ENCODE measurements around the gene USP34. TPM values are rescaled to one million over a fixed set of nuclear protein-coding genes. Genes with fewer than 3 reads are reported as not detected.

USP34 gene
- polyA plus RNA-seq, 2 donors, result 32.2 to 40.4 TPM

- Histone ChIP-seq H3K36me3 (ENCODE audit: control insufficient read depth in 2 of 2, insufficient read depth in 2 of 2, low read length in 1 of 2) (no peaks in the 10 kb centered on the region), H3K4me1 (ENCODE audit: control insufficient read depth in 2 of 2, insufficient read depth in 2 of 2, low read length in 1 of 2) (peaks cover 4 to 10% of the 10 kb centered on the region in 2 donors), H3K9me3 (ENCODE audit: control insufficient read depth in 2 of 2, insufficient read depth in 1 of 2, low read depth in 1 of 2, low read length in 1 of 2) (no peaks in the 10 kb centered on the region), H3K27me3 (ENCODE audit: control insufficient read depth in 1 of 2, insufficient read depth in 2 of 2, low read length in 2 of 2) (no peaks in the 10 kb centered on the region), H3K4me3 (ENCODE audit: low read depth in 1 of 2, low read length in 2 of 2) (no peak overlapping the region), H3K27ac (ENCODE audit: low read depth in 2 of 2, low read length in 1 of 2) (no peak overlapping the region)
- WGBS, 2 donors, result 95 to 98% methylated on average over 1 of the region's 1 CpG
These were observed 37.3 kb downstream of the USP34 start for GRCh38 chr2:61433606-61434005.

GRCh38 chr2:61432990-61433389 is 37.9 kb downstream of the USP34 start:
- peaks cover 4 to 10% of the 10 kb centered on the region in 2 donors for H3K4me1 ChIP-seq (ENCODE audit: control insufficient read depth in 2 of 2, insufficient read depth in 2 of 2, low read length in 1 of 2)
- H3K27me3 ChIP-seq (ENCODE audit: control insufficient read depth in 1 of 2, insufficient read depth in 2 of 2, low read length in 2 of 2), result no peaks in the 10 kb centered on the region
- no peak overlapping the region for H3K4me3 ChIP-seq (ENCODE audit: low read depth in 1 of 2, low read length in 2 of 2)
- no peaks in the 10 kb centered on the region for H3K9me3 ChIP-seq (ENCODE audit: control insufficient read depth in 2 of 2, insufficient read depth in 1 of 2, low read depth in 1 of 2, low read length in 1 of 2)
- WGBS, 2 donors, result 93 to 97% methylated on average over 3 of the region's 3 CpGs
- H3K36me3 ChIP-seq (ENCODE audit: control insufficient read depth in 2 of 2, insufficient read depth in 2 of 2, low read length in 1 of 2), result no peaks in the 10 kb centered on the region
- no peak overlapping the region for H3K27ac ChIP-seq (ENCODE audit: low read depth in 2 of 2, low read length in 1 of 2)

GRCh38 chr2:61431345-61431744 is 39.5 kb downstream of the USP34 start:
- Histone ChIP-seq H3K27ac (ENCODE audit: low read depth in 2 of 2, low read length in 1 of 2) (no peak overlapping the region), H3K9me3 (ENCODE audit: control insufficient read depth in 2 of 2, insufficient read depth in 1 of 2, low read depth in 1 of 2, low read length in 1 of 2) (no peaks in the 10 kb centered on the region), H3K27me3 (ENCODE audit: control insufficient read depth in 1 of 2, insufficient read depth in 2 of 2, low read length in 2 of 2) (no peaks in the 10 kb centered on the region), H3K36me3 (ENCODE audit: control insufficient read depth in 2 of 2, insufficient read depth in 2 of 2, low read length in 1 of 2) (no peaks in the 10 kb centered on the region), H3K4me3 (ENCODE audit: low read depth in 1 of 2, low read length in 2 of 2) (no peak overlapping the region), H3K4me1 (ENCODE audit: control insufficient read depth in 2 of 2, insufficient read depth in 2 of 2, low read length in 1 of 2) (peaks cover 4 to 12% of the 10 kb centered on the region in 2 donors)
- WGBS, 2 donors, result 96 to 98% methylated on average over 5 of the region's 5 CpGs

GRCh38 chr2:61426267-61426897 is 44.5 kb downstream of the USP34 start:
- no peaks in the 10 kb centered on the region for H3K36me3 ChIP-seq (ENCODE audit: control insufficient read depth in 2 of 2, insufficient read depth in 2 of 2, low read length in 1 of 2)
- H3K27ac ChIP-seq (ENCODE audit: low read depth in 2 of 2, low read length in 1 of 2), result no peak overlapping the region
- WGBS, 2 donors, result 72 to 74% methylated on average over 6 of the region's 6 CpGs
- H3K4me3 ChIP-seq (ENCODE audit: low read depth in 1 of 2, low read length in 2 of 2), result no peak overlapping the region
- H3K4me1 ChIP-seq (ENCODE audit: control insufficient read depth in 2 of 2, insufficient read depth in 2 of 2, low read length in 1 of 2), result peaks cover 0 to 10% of the 10 kb centered on the region in 2 donors
- H3K27me3 ChIP-seq (ENCODE audit: control insufficient read depth in 1 of 2, insufficient read depth in 2 of 2, low read length in 2 of 2), result no peaks in the 10 kb centered on the region
- H3K9me3 ChIP-seq (ENCODE audit: control insufficient read depth in 2 of 2, insufficient read depth in 1 of 2, low read depth in 1 of 2, low read length in 1 of 2), result no peaks in the 10 kb centered on the region

- Histone ChIP-seq H3K9me3 (ENCODE audit: control insufficient read depth in 2 of 2, insufficient read depth in 1 of 2, low read depth in 1 of 2, low read length in 1 of 2) (no peaks in the 10 kb centered on the region), H3K4me3 (ENCODE audit: low read depth in 1 of 2, low read length in 2 of 2) (no peak overlapping the region), H3K36me3 (ENCODE audit: control insufficient read depth in 2 of 2, insufficient read depth in 2 of 2, low read length in 1 of 2) (no peaks in the 10 kb centered on the region), H3K27me3 (ENCODE audit: control insufficient read depth in 1 of 2, insufficient read depth in 2 of 2, low read length in 2 of 2) (no peaks in the 10 kb centered on the region), H3K4me1 (ENCODE audit: control insufficient read depth in 2 of 2, insufficient read depth in 2 of 2, low read length in 1 of 2) (peaks cover 0 to 10% of the 10 kb centered on the region in 2 donors), H3K27ac (ENCODE audit: low read depth in 2 of 2, low read length in 1 of 2) (no peak overlapping the region)
- 88 to 89% methylated on average over 6 of the region's 6 CpGs for WGBS, 2 donors
These were observed 45.2 kb downstream of the USP34 start for GRCh38 chr2:61425605-61426155.

GRCh38 chr2:61423714-61424113 is 47.2 kb downstream of the USP34 start:
- H3K4me3 ChIP-seq (ENCODE audit: low read depth in 1 of 2, low read length in 2 of 2), result no peak overlapping the region
- H3K27ac ChIP-seq (ENCODE audit: low read depth in 2 of 2, low read length in 1 of 2), result no peak overlapping the region
- no peaks in the 10 kb centered on the region for H3K27me3 ChIP-seq (ENCODE audit: control insufficient read depth in 1 of 2, insufficient read depth in 2 of 2, low read length in 2 of 2)
- no peaks in the 10 kb centered on the region for H3K36me3 ChIP-seq (ENCODE audit: control insufficient read depth in 2 of 2, insufficient read depth in 2 of 2, low read length in 1 of 2)
- 45 to 47% methylated on average over 3 of the region's 3 CpGs for WGBS, 2 donors
- H3K9me3 ChIP-seq (ENCODE audit: control insufficient read depth in 2 of 2, insufficient read depth in 1 of 2, low read depth in 1 of 2, low read length in 1 of 2), result no peaks in the 10 kb centered on the region
- peaks cover 0 to 10% of the 10 kb centered on the region in 2 donors for H3K4me1 ChIP-seq (ENCODE audit: control insufficient read depth in 2 of 2, insufficient read depth in 2 of 2, low read length in 1 of 2)

GRCh38 chr2:61421611-61422010 is 49.3 kb downstream of the USP34 start:
- Histone ChIP-seq H3K9me3 (ENCODE audit: control insufficient read depth in 2 of 2, insufficient read depth in 1 of 2, low read depth in 1 of 2, low read length in 1 of 2) (no peaks in the 10 kb centered on the region), H3K4me1 (ENCODE audit: control insufficient read depth in 2 of 2, insufficient read depth in 2 of 2, low read length in 1 of 2) (peaks cover 0 to 10% of the 10 kb centered on the region in 2 donors), H3K4me3 (ENCODE audit: low read depth in 1 of 2, low read length in 2 of 2) (no peak overlapping the region), H3K36me3 (ENCODE audit: control insufficient read depth in 2 of 2, insufficient read depth in 2 of 2, low read length in 1 of 2) (no peaks in the 10 kb centered on the region), H3K27me3 (ENCODE audit: control insufficient read depth in 1 of 2, insufficient read depth in 2 of 2, low read length in 2 of 2) (no peaks in the 10 kb centered on the region), H3K27ac (ENCODE audit: low read depth in 2 of 2, low read length in 1 of 2) (no peak overlapping the region)
- 89 to 91% methylated on average over 9 of the region's 9 CpGs for WGBS, 2 donors

- no peaks in the 10 kb centered on the region for H3K36me3 ChIP-seq (ENCODE audit: control insufficient read depth in 2 of 2, insufficient read depth in 2 of 2, low read length in 1 of 2)
- no peak overlapping the region for H3K4me3 ChIP-seq (ENCODE audit: low read depth in 1 of 2, low read length in 2 of 2)
- no peaks in the 10 kb centered on the region for H3K27me3 ChIP-seq (ENCODE audit: control insufficient read depth in 1 of 2, insufficient read depth in 2 of 2, low read length in 2 of 2)
- peaks cover 0 to 5% of the 10 kb centered on the region in 2 donors for H3K4me1 ChIP-seq (ENCODE audit: control insufficient read depth in 2 of 2, insufficient read depth in 2 of 2, low read length in 1 of 2)
- 67 to 76% methylated on average over 3 of the region's 3 CpGs for WGBS, 2 donors
- no peaks in the 10 kb centered on the region for H3K9me3 ChIP-seq (ENCODE audit: control insufficient read depth in 2 of 2, insufficient read depth in 1 of 2, low read depth in 1 of 2, low read length in 1 of 2)
- no peak overlapping the region for H3K27ac ChIP-seq (ENCODE audit: low read depth in 2 of 2, low read length in 1 of 2)
These were observed 49.8 kb downstream of the USP34 start for GRCh38 chr2:61420991-61421544.

- Histone ChIP-seq H3K4me3 (ENCODE audit: low read depth in 1 of 2, low read length in 2 of 2) (no peak overlapping the region), H3K4me1 (ENCODE audit: control insufficient read depth in 2 of 2, insufficient read depth in 2 of 2, low read length in 1 of 2) (no peaks in the 10 kb centered on the region), H3K9me3 (ENCODE audit: control insufficient read depth in 2 of 2, insufficient read depth in 1 of 2, low read depth in 1 of 2, low read length in 1 of 2) (no peaks in the 10 kb centered on the region), H3K27ac (ENCODE audit: low read depth in 2 of 2, low read length in 1 of 2) (no peak overlapping the region), H3K27me3 (ENCODE audit: control insufficient read depth in 1 of 2, insufficient read depth in 2 of 2, low read length in 2 of 2) (no peaks in the 10 kb centered on the region), H3K36me3 (ENCODE audit: control insufficient read depth in 2 of 2, insufficient read depth in 2 of 2, low read length in 1 of 2) (no peaks in the 10 kb centered on the region)
These were observed 51.3 kb downstream of the USP34 start for GRCh38 chr2:61419570-61419969.

GRCh38 chr2:61419129-61419528 is 51.8 kb downstream of the USP34 start:
- Histone ChIP-seq H3K4me3 (ENCODE audit: low read depth in 1 of 2, low read length in 2 of 2) (no peak overlapping the region), H3K4me1 (ENCODE audit: control insufficient read depth in 2 of 2, insufficient read depth in 2 of 2, low read length in 1 of 2) (no peaks in the 10 kb centered on the region), H3K27me3 (ENCODE audit: control insufficient read depth in 1 of 2, insufficient read depth in 2 of 2, low read length in 2 of 2) (no peaks in the 10 kb centered on the region), H3K27ac (ENCODE audit: low read depth in 2 of 2, low read length in 1 of 2) (no peak overlapping the region), H3K9me3 (ENCODE audit: control insufficient read depth in 2 of 2, insufficient read depth in 1 of 2, low read depth in 1 of 2, low read length in 1 of 2) (no peaks in the 10 kb centered on the region), H3K36me3 (ENCODE audit: control insufficient read depth in 2 of 2, insufficient read depth in 2 of 2, low read length in 1 of 2) (no peaks in the 10 kb centered on the region)
- 79 to 80% methylated on average over 5 of the region's 5 CpGs for WGBS, 2 donors
